ENCODE measurements around the gene SERPINB12. TPM values are rescaled to one million over a fixed set of nuclear protein-coding genes. Genes with fewer than 3 reads are reported as not detected.

The SERPINB12 gene
- total RNA-seq, 2 experiments from 2014 or later: not detected

DNA sequence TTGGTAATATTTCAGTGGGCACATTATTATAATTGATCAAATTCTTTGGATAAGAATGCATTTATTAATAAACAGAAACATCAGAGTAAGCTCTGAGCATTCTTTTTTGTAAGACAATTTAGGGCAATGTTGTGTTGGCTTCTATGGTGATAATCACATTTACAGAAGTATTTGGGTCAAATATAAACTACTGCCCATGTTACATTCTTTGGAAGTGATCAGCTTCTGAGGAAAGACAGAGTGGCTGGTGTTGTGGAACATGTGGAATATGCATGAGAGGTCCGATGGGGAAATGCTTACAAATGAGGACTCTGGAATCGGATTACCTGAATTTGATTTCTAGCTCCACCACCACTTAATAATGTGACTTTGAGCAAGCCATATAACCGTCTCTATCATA lies 64.4 kb downstream of the SERPINB12 start:
- ATAC-seq: no peak
- no peaks in the 10 kb centered on the region for H3K4me1 Mint-ChIP-seq (ENCODE audit: low read depth)
- H3K27ac Mint-ChIP-seq: no peak overlapping the region
- no peak overlapping the region for H3K4me3 Mint-ChIP-seq
- no peak for DNase-seq
- peaks cover 6% of the 10 kb centered on the region for H3K27me3 Mint-ChIP-seq (ENCODE audit: low read depth)
- ChIA-PET CTCF (interaction anchor here (1.5 kb wide), 1 partner anchor 12 kb away, joined by 3 read pairs; no protein-coding TSS in a partner anchor), POLR2A (no interaction called here)
- no peaks in the 10 kb centered on the region for H3K36me3 Mint-ChIP-seq (ENCODE audit: low read depth)
- no peaks in the 10 kb centered on the region for H3K9me3 Mint-ChIP-seq (ENCODE audit: insufficient read depth)

DNA sequence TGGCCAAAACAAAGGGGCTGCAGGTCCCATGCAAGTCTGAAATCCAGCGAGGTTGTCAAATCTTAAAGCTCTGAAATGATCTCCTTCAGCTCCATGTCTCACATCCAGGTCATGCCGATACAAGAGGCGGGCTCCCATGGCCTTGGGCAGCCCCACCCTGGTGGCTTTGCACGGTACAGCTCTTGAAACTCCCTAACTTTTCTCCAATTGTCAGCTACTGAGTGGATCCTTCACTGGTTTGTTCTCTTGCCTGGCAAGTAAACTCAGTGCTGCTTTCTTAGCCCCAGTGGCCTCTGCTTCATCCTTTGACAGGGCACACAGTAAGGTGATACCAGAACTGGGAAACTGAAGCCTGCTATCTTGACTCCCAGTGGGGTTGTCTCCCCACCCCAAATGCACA lies 71.3 kb downstream of the SERPINB12 start:
- Mint-ChIP-seq H3K27ac (no peak overlapping the region), H3K4me3 (no peak overlapping the region), H3K9me3 (ENCODE audit: insufficient read depth) (no peaks in the 10 kb centered on the region), H3K27me3 (ENCODE audit: low read depth) (no peaks in the 10 kb centered on the region), H3K36me3 (ENCODE audit: low read depth) (no peaks in the 10 kb centered on the region), H3K4me1 (ENCODE audit: low read depth) (no peaks in the 10 kb centered on the region)
- POLR2A ChIA-PET: no interaction called here
- no peak for ATAC-seq
- no peak for DNase-seq
- CTCF ChIA-PET: no interaction called here

DNA sequence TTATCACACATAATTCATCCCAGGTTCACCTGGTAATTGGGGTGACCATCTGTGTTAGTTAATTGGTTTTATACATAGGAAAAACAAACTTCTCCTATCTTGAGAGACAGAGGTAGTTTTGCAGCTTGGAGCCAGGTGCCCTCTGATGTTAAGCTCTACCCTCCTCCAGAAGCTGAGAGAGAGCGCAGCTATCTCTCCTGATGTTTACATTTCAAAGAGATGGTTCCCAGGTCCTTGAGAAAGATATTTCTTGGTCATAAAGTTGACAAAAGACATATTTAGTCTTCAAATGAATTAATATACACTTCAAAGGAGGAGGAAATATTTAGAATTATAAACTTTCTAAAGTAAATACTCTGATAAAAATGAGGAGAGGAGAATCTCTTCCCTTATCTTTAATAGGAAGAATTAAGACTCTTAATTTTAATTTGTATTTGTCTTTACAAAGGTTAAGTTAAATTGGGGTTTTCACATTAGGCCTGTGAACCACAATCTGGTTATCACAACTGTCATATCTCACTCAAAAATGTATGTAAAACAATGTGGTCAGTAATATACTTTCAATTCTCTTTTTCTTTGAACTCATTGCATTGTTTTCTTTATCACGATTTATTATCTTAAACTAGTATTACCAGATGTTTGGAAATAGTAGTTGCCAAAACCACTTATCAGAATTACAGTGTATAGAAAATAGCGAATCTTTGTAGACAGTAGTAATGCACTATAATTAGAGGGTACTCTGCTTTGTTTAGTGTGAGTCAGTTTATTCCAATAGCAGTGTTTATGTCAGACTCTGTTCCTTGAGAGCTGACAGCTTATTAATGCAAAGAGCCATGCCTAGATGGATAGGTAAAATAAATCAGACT lies 75.1 kb downstream of the SERPINB12 start:
- no peaks in the 10 kb centered on the region for H3K9me3 Mint-ChIP-seq (ENCODE audit: insufficient read depth)
- no peak overlapping the region for H3K4me3 Mint-ChIP-seq
- no peaks in the 10 kb centered on the region for H3K4me1 Mint-ChIP-seq (ENCODE audit: low read depth)
- H3K27me3 Mint-ChIP-seq (ENCODE audit: low read depth): no peaks in the 10 kb centered on the region
- no peaks in the 10 kb centered on the region for H3K36me3 Mint-ChIP-seq (ENCODE audit: low read depth)
- no peak overlapping the region for H3K27ac Mint-ChIP-seq
- ATAC-seq: no peak
- no peak for DNase-seq
- CTCF ChIA-PET: no interaction called here
- POLR2A ChIA-PET: no interaction called here

DNA sequence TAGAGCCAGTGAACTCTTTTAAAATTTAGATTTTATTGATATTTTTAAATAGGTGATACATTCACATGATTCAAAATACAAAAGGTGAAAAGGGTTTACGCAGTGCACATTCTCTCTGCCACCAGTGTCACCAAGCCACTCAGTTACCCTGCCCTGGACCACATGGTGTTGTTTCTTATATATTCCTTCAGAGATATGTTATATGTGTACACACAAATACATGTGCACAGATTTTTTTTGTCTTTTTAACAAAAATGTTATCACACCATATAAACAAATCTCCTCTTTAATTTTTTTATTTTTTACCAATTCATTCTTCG lies 75.7 kb downstream of the SERPINB12 start:
- DNase-seq: no peak
- H3K9me3 Mint-ChIP-seq (ENCODE audit: insufficient read depth): no peaks in the 10 kb centered on the region
- POLR2A ChIA-PET: no interaction called here
- H3K4me1 Mint-ChIP-seq (ENCODE audit: low read depth): no peaks in the 10 kb centered on the region
- no peak overlapping the region for H3K4me3 Mint-ChIP-seq
- H3K27me3 Mint-ChIP-seq (ENCODE audit: low read depth): no peaks in the 10 kb centered on the region
- CTCF ChIA-PET: no interaction called here
- ATAC-seq: no peak
- no peaks in the 10 kb centered on the region for H3K36me3 Mint-ChIP-seq (ENCODE audit: low read depth)
- no peak overlapping the region for H3K27ac Mint-ChIP-seq

Other genes with a start within 250 kb of the SERPINB12 start
- 100 to 1,000 TPM; 140 TPM for gene BCL2, start 222.6 kb upstream of the SERPINB12 start, total RNA-seq
- gene KDSR, start 175.2 kb upstream of the SERPINB12 start, total RNA-seq: 10 to 100 TPM; 38.2 to 38.4 TPM
- 10 to 100 TPM; 62.8 to 67.2 TPM for gene VPS4B, start 119.9 kb upstream of the SERPINB12 start, total RNA-seq
- not detected for gene SERPINB5, start 65.4 kb upstream of the SERPINB12 start, total RNA-seq
- not detected for gene SERPINB13, start 45.0 kb downstream of the SERPINB12 start, total RNA-seq
- gene SERPINB4, start 101.9 kb downstream of the SERPINB12 start, total RNA-seq: not detected
- gene SERPINB3, start 119.5 kb downstream of the SERPINB12 start, total RNA-seq: not detected
- not detected for gene SERPINB11, start 160.6 kb downstream of the SERPINB12 start, total RNA-seq
- not detected for gene SERPINB7, start 233.0 kb downstream of the SERPINB12 start, total RNA-seq